NCI-H2227 (cell line): ENCODE results near the gene CLDN11.

ENCODE experiments used
- DNase-seq: peaks from one replicate; lab custom pipeline; 2025; ENCODE audit not compliant: unreplicated experiment; lab: John Stamatoyannopoulos, UW

The CLDN11 gene

DNA sequence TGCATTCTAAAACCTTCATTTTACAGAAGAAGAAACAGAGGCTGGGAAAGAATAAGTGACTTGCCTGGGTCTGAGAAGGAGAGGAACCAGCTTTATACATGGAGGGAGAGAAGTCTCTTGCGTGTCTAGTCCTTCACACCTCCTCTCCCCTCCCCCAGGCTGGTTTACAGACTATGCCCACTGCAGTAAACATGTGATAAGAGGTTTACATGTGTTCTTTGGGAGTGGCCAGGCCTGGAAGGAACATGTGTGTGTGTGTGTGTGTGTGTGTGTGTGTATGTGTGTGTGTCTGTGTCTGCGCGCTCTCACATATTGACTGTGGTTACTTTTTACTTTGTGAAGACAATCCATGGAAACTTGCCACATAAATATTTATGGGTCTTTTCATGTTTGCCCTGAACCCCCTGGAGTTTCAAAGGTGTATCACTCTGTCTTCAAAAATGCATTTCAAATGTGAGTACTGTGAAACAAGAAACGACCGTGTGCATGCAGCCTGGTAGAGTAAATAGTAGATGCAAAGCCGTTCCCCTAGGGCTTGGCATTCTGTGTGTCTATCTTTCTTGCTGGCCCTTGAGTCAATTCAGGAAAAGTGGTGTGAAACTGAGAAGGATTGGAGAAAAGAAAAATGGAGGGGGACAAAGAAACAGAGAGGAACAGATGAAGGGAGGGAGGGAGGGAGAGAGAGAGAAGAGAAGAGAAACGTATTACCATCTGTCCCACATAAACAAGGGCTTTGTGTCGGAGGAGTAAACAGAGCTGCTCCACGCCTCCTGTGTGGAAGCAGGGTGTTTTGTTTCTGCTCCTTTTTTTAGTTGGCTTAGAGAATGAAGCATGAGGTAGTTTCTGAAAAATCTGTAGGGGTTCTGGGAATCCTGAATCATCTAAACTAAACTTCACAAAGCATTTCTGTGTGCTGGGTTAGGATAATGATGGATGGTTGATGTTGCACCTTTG is 51.7 kb downstream of the CLDN11 start:
- DNase-seq = peak; percentile 48

DNA sequence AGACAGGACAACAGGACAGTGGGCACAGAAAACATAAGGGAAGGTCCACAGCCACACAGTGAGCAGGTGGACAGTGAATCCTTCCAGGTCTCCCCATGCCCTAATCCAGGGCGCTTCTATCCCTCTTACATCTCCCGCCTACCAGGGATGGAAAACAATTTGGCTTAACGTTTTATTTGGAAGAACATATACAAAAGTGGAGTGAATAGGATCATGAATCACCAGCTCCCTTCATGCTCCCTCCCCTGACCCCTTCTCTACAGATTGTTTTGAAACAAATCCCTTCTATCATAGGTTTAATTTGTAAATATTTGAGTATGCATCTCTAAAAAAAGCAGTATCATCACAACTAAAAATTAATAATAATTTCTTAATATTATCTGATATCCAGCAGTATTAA is 52.5 kb downstream of the CLDN11 start:
- no peak for DNase-seq

DNA sequence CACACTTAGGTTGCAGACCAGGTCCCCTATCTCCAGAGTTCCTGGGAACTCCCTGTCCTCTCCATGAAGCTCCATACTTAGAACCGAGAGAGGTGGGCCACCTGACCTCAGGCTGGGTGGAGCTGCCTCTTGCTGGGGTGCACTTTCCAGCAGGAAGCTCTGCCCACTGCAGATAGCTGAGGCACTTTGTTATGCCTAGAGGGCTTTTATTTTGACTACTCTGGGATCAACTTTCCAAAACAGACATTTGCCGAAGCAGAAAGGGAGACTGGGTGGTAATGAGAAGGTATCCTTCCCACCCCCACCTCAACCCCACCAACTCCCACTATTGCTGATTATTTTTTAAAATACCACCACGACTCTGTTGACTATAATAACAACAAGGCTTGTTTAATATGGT is 54.7 kb downstream of the CLDN11 start:
- DNase-seq = no peak

DNA sequence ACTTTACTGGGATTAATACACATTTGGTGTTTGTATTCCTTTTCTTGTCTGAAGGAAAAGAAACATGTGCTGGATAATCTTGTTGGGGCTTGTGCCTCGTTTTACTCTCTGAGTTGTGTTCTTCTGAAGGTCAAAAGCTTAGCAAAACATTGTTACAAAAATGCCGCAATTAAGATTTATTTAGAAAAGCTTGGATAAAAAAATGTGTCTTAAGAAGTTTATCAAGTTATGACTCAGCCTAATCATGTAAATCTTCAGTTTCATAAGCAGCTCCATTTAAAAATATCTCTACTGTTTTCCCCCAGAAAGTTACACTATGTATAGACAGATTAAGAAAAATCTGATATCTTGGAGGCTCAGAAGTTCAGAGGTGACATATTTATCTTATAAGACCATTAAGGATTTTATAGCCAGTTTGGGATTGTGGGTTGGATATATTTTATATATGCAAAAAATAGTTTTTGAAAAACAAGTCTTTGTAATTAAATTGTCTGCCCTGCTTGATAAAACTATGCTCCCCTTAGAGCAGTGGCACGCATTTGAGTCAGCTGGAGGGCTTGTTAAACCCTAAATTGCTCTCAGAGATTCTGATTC is 56.5 kb downstream of the CLDN11 start:
- DNase-seq = no peak

GRCh38 chr3:170476291-170476690 is 57.6 kb downstream of the CLDN11 start:
- no peak for DNase-seq

GRCh38 chr3:170477395-170477794 is 58.7 kb downstream of the CLDN11 start:
- no peak for DNase-seq

GRCh38 chr3:170480111-170480510 is 61.4 kb downstream of the CLDN11 start:
- no peak for DNase-seq

DNA sequence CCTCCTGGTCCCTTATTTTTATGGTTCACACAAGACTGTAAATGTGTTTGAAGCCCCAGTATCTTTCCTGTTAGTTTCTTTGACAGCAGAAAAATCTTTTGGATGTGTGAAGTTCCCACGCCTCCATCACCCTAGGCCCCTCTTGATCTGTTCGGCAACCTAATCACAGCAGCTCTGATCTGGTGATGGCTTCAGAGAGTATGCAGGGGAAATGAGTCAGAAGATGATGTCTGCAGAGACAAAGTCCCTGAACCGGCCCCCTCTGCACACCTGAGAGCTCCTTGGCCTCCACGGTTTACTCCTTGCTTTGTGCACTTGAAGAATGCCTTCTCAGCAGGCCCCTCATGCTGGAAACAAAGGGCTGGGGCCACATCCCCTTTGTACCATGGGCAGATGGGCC is 63.5 kb downstream of the CLDN11 start:
- DNase-seq = no peak

DNA sequence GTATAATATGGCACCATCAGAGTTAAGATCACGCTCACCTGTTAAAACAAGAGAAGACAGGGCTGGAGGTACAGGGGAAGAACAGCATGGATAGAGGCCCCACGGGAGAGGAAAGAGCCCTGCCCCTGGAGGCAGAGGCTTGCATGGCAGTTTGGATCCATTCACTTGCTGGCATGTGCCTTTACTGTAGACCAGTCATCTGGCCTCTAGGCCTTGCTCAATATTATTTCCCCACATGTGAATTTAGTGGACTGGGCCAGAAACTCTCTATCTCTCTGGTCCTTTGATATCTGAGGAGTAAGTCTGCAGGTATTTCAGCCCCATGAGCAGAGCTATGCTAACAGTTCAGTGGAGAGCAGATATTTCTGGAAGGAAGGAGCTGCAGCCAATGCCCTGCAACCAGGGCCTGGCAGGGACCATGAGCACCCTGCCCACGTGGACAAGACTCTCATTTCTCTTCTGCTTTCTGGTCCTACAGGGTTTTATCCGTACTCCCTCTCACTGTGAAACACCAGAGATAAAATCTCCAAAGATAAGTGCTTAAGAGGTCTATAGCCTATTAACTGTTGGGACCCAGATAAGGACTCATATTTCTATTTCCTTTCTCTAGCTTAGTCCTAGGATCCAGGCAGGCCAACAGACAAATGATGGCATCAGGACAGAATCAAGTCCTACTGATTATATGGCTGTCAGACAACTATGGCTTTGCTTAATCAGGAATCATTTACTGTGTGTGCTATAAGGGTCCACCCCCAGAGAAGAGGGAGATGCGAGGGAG is 65.0 kb downstream of the CLDN11 start:
- no peak for DNase-seq
